Fibroblast of skin of left quadriceps (primary cell): ENCODE data around the gene KRT6B.
"Not testable (repeated sequence)": the region's sequence is repeated elsewhere in the genome, so short reads cannot be mapped to it uniquely, and the experiment has no call there.

ENCODE experiments used
- DNase-seq, 2 experiments: peaks; one replicate each; pipeline ENCODE4 v3.0.0-alpha.2; 2013; ENCODE audit warnings: low read depth in 2 of 2

Gene KRT6B

DNA sequence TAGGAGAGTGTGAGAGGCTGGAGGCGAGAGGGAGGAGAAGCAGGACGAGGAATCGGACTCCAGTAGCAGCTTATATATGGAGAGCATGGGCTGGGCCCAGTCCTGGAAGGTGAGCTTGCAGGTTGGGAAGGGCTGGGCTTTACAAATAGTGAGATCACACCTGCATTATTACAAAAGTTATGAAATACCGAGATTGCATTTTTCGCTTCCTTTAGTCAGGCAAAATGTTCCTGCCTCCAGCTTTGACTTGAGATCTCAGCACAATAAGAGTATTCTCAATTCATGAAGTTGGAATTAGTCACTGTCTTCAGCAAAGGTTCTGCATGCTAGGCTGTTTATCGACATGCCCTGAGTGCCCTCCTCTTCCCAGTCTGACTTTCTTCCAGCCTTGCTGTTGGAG lies at the start of gene KRT6B:
Gene KRT6B (minus strand): TSS at position 46 of the 400 bp plus-strand sequence. CDS start 68 bp downstream, outside the sequence.
- DNase-seq: no peak

DNA sequence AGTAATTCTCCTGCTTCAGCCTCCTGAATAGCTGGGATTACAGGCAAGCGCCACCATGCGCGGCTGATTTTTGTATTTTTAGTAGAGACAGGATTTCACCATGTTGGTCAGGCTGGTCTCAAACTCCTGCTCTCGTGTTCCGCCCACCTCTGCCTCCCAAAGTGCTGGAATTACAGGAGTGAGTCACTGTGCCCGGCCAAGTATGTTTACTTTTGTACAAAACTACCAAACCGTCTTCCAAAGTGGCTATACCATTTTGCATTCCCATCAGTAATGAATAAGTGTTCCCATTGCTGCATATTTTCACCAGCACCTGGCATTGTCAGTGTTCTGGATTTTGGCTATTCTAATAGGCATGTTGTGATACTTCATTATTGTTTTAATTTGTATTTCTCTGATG lies 49.5 kb upstream of the KRT6B start:
- no peak for DNase-seq

DNA sequence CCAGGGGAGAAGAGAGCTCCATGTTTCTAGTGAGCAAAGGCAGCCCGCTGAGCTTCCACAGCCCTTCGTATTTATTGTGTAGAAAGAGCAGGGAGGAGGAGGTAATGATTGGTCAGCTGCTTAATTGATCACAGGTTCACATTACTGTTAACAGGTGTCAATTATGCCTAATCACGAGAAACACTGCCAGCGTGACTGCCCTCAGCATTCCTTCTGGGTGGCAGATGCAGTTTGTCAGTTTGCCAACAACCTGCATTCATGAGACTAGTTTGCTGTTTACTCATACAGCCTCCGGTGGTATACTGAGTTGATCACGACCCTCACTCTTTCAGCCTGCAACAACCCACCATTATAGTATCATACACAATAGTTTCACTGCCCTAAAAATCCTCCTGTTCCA lies 48.6 kb upstream of the KRT6B start:
- DNase-seq: not testable (repeated sequence)

DNA sequence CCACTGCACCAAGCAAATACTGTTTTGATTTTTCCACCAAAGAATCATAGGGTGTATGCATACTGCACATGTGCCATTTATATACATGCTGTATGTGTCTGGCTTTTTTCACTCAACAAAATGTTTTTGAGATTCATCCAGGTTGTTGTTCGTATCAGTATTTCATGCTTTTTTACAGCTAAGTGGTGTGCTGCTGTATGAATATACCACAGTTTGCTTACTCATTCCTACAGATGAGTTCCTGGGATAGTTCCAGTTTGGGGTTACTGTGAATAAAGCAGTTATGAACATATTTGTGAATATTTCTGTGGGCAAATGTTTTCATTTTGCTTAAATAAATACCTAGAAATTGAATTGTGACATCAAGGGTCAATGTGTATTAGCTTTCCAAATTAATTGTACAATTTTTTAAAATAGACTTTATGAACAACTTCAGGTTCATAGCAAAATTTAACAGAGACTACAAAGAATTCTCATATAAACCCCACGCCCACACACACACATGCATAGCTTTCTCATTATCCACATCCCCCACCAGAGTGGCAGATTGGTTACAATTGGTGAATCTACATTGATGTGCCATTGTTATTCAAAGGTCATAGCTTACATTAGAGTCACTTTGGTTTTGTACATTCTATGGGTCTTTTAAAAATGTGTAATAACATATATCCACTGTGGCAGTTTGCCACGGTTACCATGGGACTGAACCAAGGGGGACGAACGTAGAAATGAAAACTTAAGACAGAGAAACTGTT lies 48.0 kb upstream of the KRT6B start:
- no peak for DNase-seq

DNA sequence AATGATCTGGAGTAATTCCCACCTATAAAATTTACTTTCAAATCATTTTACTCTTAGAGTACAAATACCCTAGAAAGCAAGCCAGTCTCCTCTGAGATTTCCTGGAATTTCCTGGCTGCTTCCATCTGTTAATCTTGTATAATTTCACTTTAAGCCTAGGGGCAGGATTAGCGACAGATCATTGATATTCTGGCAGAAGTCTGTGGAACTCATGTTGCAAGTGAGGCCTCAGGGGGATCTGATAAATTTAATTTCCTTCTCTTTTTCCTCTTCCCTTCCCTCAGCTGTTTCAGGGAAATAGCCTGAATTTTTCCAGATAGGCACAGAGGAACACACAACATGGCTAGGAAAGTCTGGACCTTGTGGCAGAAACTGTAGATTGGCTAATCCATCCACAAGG lies 47.0 kb upstream of the KRT6B start:
- no peak for DNase-seq

DNA sequence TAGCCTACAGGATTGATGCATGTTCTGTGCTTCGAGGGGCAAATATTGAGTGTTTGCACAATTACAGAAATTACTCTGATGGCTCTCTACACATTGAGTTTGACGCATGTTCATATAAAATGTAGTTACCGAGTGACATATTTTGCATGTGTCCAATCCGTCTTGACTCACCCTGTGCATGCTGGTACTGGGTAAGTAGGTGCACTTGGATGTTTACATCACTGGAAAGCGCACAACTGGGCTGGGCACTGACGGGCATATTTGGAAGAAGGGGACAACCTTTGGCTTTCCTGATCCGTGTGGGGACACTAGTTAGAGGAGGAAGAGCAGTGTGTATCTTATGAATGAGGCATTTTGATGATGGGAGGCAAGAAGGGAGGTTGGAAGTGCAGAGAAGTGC lies 46.0 kb upstream of the KRT6B start:
- DNase-seq: no peak

DNA sequence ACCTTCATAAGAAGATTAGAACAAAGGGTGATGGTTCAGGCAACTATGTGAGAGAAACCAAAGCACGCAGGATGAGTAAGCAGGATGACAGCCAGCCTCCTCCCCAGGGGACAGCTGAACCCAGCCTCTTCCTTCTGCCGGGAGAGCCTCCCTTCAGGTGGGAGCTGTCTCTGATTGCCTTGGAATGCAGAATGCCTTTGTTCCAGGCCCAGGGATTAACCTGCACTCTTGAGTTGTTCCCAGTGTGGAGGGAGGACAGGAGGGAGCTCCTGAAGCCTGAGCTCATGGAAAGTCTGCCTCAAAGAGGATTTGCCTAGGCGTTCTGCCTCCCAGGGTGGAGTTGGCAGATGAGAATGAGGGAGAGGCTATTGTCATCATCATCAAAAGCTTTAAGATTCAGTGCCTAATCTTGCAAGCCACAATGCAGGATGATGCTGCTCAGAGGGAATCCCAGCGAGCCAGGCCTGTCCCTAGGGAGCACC lies 44.7 kb upstream of the KRT6B start:
- DNase-seq: peak; percentile 46 to 49

DNA sequence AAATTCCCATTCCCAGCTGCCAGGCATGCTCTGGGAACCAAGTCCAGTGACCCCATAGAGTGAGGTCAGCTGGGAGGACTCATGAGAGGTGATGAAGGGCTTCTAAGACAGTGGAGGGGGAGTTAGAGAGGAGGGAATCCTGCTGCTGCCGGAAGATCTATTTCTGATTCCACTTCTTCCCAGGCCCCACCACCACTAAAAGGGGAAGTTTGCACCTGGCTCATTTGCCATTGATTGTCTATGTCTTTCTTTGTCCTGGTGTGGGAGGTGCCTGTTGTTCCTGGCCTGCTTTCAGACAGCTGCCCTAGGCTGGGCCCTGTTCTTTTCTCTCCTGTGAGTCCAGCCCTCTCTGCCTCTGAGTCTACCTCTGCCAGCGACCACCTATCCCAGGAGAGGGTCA lies 44.1 kb upstream of the KRT6B start:
- no peak for DNase-seq

DNA sequence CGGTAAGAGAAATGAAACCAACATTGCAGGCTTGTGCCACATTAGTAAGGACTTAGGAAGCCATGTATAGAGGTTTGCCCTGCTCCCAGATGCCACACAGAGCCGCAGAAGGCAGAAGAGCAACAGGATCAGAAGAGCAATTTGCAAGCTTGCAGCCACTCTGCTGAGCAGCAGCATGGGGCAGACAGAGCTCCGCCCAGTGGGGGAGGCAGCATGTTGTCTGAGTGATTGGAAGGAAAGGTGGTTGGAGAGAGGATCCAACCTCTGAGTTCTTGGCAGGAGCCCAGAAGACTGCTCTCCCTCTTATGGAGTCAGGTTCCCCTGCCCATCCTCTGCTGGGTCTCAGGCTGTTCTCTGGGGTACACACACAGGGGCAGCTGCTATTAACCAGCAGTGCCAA lies 43.4 kb upstream of the KRT6B start:
- DNase-seq: no peak

DNA sequence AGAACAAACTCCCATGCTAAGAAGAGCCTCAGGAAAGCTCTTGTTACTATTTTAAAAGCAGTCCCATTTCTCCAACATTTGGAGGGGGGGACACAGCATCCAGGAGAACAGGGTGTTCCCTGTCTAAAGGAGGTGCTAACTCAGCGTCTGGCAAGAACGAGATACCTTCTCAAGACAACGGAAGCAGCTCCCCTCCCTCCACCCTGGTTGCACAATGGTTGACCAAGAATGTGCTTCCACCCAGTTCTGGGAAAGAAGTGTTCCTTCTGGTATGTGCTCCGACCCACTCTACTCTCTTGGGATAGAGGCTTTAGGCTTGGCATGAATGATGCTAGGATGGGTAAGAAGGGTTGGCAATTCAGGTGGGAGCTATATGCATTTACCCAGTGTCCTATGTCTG lies 42.6 kb upstream of the KRT6B start:
- DNase-seq: peak; percentile 13 to 22

DNA sequence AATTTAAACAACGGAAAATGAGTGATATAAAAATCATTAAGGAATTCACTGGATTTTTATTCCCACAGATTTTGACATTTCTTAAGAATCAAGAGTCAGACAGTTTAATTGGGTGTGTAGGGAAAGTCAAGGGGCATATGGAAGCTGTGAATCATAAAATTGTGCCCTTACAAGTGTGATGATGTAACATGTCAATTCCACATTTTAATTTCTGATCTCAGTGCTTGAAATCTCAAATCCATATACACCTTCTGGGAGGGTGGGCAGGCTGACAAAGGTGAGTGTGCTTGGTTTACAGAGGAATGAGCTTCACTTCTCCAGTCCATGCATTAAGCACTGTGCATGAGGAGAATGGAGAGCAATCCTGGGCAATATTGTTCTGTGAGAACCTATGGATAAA lies 42.2 kb upstream of the KRT6B start:
- no peak for DNase-seq

DNA sequence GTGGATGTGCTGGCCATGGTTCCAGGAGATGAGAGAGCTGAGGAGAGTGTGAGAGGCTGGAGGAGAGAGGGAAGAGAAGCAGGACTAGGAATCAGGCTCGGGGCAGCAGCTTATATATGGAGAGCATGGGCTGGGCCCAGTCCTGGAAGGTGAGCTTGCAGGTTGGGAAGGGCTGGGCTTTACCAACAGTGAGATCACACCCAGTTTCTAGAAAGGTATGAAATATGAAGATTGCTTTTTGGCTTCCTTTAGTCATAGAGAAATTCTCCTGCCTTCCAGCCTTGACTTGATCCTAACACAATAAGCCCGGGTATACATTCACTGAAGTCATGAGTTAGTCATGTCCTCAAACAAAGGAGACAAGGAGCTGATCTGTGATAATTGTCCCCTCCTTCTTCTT lies 41.2 kb upstream of the KRT6B start, which contains the start of gene KRT6A:
Gene KRT6A (minus strand): TSS at position 86 of the 400 bp plus-strand sequence. CDS start 69 bp downstream, at position 17.
- DNase-seq: no peak

DNA sequence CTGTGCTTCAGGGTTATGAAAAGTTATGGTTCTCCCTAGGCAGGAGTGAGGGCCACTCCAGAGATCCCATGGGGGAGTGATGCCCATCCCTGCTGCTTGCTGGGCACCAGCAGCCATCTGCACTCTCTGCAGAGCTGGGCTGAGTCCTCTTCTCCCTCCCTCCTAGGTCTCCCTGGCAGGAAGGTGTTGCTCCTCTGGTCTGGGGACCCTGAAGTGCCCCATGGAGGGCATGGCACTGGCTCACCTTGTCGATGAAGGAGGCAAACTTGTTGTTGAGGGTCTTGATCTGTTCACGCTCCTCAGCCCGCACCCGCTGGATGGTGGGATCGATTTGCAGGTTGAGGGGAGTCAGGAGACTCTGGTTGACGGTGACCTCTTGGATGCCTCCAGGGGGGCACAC lies 40.5 kb upstream of the KRT6B start:
- not testable (repeated sequence) for DNase-seq

DNA sequence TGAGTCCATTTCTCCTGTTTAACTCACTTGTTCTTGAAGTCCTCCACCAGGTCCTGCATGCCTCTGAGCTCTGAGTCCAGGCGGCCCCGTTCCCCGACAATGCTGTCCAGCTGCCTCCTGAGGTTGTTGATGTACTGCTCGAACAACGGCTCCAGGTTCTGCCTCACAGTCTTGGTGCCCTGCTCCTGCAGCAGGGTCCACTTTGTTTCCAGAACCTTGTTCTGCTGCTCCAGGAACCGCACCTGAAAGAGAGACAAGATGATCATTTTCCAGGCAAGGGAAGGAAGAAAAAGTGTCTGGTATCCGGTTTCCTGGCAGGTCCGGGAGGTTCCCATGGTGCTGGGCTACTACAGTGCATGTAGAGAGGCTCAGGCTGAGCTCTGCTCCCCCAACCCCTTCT lies 39.5 kb upstream of the KRT6B start:
- DNase-seq: not testable (repeated sequence)

DNA sequence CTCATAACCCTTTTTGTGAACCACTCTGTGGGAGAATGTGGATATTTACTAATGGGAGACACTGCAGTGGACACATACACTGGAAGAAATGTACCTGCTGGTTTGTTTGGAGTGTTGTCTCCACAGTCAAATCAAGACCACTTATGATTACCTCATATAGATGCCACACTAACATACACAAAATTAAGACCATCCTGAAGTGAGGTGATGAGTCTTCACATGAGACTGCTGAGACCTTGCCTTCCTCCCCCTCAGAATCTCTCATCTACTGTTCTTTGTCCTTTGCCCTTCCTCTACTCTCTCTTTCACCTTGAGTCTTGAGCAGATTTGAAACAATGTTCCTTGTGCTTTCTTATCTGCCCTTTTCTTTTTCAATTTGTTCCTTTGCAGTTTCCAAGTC lies 36.8 kb upstream of the KRT6B start:
- DNase-seq: no peak

DNA sequence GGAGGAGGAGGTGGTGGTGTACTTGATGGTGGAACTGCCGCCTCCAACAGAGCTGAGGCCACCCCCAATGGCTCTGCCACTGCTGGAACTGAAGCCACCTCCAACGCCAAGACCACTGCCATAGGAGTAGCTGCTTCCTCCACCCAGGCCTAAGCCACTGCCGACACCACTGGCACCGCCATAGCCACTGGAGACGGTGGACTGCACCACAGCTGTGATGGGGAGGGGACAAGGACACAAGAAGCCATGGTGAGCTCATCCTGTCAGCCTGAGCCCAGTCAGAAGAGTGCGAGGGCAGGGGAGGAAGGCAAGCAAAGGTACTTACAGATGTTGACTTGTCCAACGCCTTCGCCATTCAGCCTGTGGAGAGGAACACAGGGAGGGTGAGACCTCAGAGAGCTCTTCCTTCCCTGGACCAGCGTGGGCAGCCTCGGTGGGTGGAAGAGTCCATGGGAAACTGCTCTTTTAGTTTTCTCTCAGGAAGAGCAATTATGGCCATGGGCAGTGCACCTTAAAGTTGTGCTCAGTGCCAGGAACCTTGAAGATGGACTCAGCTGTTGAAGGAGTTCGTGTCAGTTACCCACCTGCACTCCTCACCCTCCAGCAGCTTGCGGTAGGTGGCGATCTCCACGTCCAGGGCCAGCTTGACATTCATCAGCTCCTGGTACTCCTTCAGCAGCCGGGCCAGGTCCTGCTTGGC lies 35.9 kb upstream of the KRT6B start:
- DNase-seq: not testable (repeated sequence)

DNA sequence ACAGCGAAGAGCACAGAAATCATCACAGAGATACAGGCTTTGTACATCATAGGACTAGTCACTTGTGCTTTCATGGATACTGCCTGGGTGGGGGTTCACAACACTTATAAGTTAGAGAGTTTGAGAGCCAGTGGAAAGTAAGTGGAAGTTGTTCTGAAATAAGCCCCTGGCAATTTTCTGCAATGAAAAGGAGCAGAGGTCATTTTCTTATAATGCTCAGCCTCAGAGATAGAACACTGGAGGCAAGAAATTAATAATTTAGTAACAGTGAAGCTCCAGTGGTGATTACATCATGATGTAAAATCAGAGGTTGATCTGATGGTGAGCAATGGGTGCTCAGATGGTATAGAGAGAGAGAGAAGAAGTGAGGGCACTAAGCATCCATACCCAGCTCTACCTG lies 35.3 kb upstream of the KRT6B start:
- no peak for DNase-seq

DNA sequence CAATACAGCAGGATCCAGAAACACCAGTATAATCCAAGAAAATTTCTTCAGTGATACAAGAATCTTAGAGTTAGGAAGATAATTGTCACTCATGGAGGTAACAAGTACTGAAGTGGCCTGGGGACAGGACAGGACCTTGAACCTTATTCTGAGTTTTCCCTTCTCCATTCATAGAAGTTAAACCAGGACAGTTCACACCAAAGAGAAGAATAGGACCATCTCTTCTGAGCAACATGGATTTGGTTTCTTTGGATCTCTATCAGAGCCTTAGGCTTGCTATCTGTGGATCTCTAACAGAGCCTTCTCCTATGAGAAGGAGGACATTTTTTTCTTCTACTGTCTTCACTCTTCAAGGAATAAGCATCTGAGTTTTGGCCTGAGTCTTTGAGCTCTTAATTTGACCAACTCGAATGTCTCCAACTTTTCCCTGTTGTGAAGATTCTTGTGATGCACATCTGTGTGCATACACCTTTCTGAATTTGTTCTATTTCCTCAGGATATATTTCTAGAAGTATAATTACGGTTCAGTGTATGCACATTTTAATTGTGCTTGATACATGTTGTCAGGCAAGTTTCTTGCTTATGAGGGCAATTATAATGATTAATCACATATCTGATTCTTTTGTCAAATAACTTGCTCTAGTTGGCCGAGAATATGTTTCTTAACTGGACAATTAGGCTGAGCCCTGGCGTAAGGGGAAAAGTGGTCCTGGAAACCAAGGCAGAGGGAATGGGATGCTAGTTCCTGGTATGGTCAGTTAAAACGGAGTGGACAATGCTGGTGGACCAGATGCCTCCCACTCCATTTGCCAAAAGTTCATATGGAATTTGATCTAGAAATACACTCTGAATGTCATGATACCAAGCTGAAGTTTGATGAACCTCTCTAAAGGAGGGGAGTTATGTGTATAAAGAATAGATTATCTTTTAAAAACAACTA lies 34.5 kb upstream of the KRT6B start:
- no peak for DNase-seq

DNA sequence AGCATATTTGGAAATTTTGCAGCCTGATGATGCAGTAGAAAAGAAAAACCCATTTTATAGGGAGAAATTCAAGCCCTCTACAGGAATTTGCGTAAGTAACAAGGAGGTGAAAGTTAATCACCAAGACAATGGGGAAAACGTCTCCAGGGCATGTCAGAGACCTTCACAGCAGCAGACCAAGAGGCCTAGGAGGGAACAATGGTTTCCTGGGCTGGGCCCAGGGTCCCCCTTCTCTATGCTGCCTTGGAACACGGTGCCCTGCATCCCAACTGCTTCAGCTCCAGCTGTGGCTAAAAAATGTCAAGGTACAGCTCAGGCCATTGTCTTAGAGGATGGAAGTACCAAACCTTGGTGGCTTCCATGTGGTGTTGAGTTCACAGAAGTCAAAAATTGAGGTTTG lies 28.1 kb upstream of the KRT6B start:
- no peak for DNase-seq

DNA sequence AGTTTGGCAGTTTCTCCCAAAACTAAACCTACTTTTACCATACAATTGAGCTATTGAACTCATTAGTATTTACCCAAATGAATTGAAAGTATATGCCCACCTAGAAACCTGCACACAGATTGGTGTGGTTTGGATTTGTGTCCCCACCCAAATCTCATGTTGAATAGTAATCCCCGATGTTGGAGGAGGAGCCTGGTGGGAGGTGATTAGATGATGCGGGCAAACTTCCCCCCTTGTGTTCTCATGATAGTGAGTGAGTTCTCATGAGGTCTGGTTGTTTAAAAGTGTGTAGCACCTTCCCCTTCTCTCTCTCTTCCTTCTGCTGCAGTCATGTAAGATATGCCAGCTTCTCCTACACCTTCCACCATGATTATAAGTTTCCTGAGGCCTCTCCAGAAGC lies 25.7 kb upstream of the KRT6B start:
- DNase-seq: no peak

DNA sequence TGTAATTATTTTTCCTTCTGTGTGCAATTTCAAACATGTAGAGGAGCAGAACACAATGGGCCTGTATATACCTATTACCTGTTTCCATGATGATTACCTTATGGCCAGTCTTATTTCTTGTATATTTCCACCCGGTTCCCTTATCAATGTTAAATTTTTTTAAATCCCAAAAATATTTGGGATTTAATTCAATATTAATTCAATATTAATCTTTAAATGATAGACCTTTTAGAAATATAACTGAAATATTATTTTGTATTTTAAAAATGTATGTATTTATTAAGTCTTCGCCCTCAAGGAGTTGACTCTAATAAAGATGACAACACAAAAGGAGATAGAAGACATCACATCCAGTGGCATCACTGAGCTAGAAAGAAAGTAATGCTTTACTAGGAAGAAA lies 22.3 kb upstream of the KRT6B start:
- no peak for DNase-seq

DNA sequence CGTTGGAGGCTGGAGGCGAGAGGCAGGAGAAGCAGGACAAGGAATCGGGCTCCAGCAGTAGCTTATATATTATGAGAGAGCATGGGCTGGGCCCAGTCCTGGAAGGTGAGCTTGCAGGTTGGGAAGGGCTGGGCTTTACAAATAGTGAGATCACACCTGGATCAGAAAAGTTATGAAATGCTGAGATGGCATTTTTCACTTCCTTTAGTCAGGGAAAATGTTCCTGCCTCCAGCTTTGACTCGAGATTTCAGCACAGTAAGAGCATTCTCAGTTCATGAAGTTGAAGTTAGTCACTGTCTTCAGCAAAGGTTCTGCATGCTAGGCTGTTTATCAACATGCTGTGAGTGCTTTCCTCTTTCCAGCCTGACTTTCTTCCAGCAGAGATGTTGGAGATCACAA lies 21.8 kb upstream of the KRT6B start, which contains the start of gene KRT6C:
Gene KRT6C (minus strand): TSS at position 38 of the 400 bp plus-strand sequence. CDS start 68 bp downstream, outside the sequence.
- no peak for DNase-seq
